IMR-90 (cell line): ENCODE measurements around the gene LDLRAD4.

ENCODE experiments used
- CHD1 ChIP-seq: IDR thresholded peaks from 2 replicates; pipeline ENCODE4 v1.6.1; 2012; ENCODE audit warnings: low read depth, low read length, improper control_type of control experiment
- CTCF ChIP-seq: conservative IDR thresholded peaks from 2 replicates; pipeline ENCODE4 v1.5.1; 2012; ENCODE audit warnings: mild to moderate bottlenecking, low read depth, low read length, improper control_type of control experiment
- MXI1 ChIP-seq: IDR thresholded peaks from 2 replicates; pipeline ENCODE4 v1.6.1; 2012; ENCODE audit warnings: low read depth, mild to moderate bottlenecking, low read length, moderate library complexity, borderline replicate concordance
- NFE2L2 ChIP-seq: fragments of 150-350 bp; IDR thresholded peaks from 2 replicates; pipeline ENCODE4 v1.6.1; 2016; ENCODE audit warnings: low read depth, mild to moderate bottlenecking, low read length
- POLR2A ChIP-seq: IDR thresholded peaks from 2 replicates; pipeline ENCODE4 v1.6.1; 2012; ENCODE audit warnings: mild to moderate bottlenecking, low read depth, low read length
- RCOR1 ChIP-seq: IDR thresholded peaks from 2 replicates; pipeline ENCODE4 v1.6.1; 2012; ENCODE audit warnings: mild to moderate bottlenecking, low read length, improper control_type of control experiment; ENCODE audit not compliant: insufficient replicate concordance
- SMC3 ChIP-seq: fragments of 150-350 bp; IDR thresholded peaks from 2 replicates; pipeline ENCODE4 v1.6.1; 2016; ENCODE audit warnings: low read depth, mild to moderate bottlenecking, antibody characterized with exemption, low read length, moderate library complexity
- USF2 ChIP-seq: fragments of 150-350 bp; IDR thresholded peaks from 2 replicates; pipeline ENCODE4 v1.6.1; 2017; ENCODE audit warnings: mild to moderate bottlenecking, antibody characterized with exemption, low read length, low read depth

- TF ChIP-seq CTCF: no peak
- TF ChIP-seq NFE2L2: no peak
- no peak for TF ChIP-seq RCOR1
- no peak for TF ChIP-seq POLR2A
- no peak for TF ChIP-seq SMC3
- TF ChIP-seq USF2: no peak
- no peak for TF ChIP-seq MXI1
- TF ChIP-seq CHD1: no peak
Observed at GRCh38 chr18:13500869-13501542, 282.4 kb downstream of the LDLRAD4 start.
